IMR-90 (cell line): ENCODE results near the gene DBI. TPM values are rescaled to one million over a fixed set of nuclear protein-coding genes. Genes with fewer than 3 reads are reported as not detected.
"Not testable (repeated sequence)": the region's sequence is repeated elsewhere in the genome, so short reads cannot be mapped to it uniquely, and the experiment has no call there.

Experiments used
- ATAC-seq: fragments of 200-7000 bp; cut with Tn5 transposase; 2 replicates; pipeline ENCODE4 v1.9.1; 2020; ENCODE audit warnings: low read depth, mild to moderate bottlenecking, moderate library complexity
- BruUV-seq: library from RNA; stranded (reverse); fragments of 400-500 nt; replicated peaks from 2 replicates; lab custom pipeline; 2021; lab: Mats Ljungman, UMichigan
- CTCF ChIA-PET: fragments of 300-600 bp; formaldehyde crosslinking; extraction: SDS; loops from one replicate; lab custom pipeline; 2021; ENCODE audit warnings: antibody characterized with exemption; lab: Yijun Ruan, JAX
- POLR2A ChIA-PET: fragments of 300-600 bp; sonication (Branson Sonifier 250); formaldehyde crosslinking; loops from one replicate; lab custom pipeline; 2022; ENCODE audit warnings: antibody characterized with exemption; ENCODE audit not compliant: unreplicated experiment; lab: Charles Lee
- DNase-seq: peaks from one replicate; pipeline ENCODE4 v3.0.0; 2013
- H2AFZ ChIP-seq: replicated peaks from 2 replicates; pipeline ENCODE3; 2013; ENCODE audit warnings: low read length, mild to moderate bottlenecking; ENCODE audit not compliant: poor library complexity
- H2AK5ac ChIP-seq: 2 replicates; pipeline ENCODE4 v1.6.1; 2013; ENCODE audit warnings: low read depth, low read length, inconsistent platforms
- H2AK9ac ChIP-seq: replicated peaks from 2 replicates; pipeline ENCODE3; 2013; ENCODE audit warnings: mild to moderate bottlenecking, low read depth, low read length, moderate library complexity; ENCODE audit not compliant: poor library complexity
- H2BK120ac ChIP-seq: 2 replicates; pipeline ENCODE4 v1.6.1; 2013; ENCODE audit warnings: low read depth, low read length, inconsistent platforms
- H2BK15ac ChIP-seq: 3 replicates; pipeline ENCODE4 v1.6.1; 2013; ENCODE audit warnings: low read depth, low read length, inconsistent platforms
- H2BK20ac ChIP-seq: 2 replicates; pipeline ENCODE4 v1.6.1; 2013; ENCODE audit warnings: low read depth, mild to moderate bottlenecking, inconsistent platforms, low read length, moderate library complexity
- H2BK5ac ChIP-seq: 2 replicates; pipeline ENCODE4 v1.6.1; 2013; ENCODE audit warnings: mild to moderate bottlenecking, low read depth, low read length, inconsistent platforms; ENCODE audit not compliant: poor library complexity, severe bottlenecking
- H3K14ac ChIP-seq: replicated peaks from 2 replicates; pipeline ENCODE4 v1.6.1; 2013; ENCODE audit warnings: low read depth, low read length, inconsistent platforms
- H3K18ac ChIP-seq: 2 replicates; pipeline ENCODE4 v1.6.1; 2013; ENCODE audit warnings: low read depth, low read length, control low read depth
- H3K23ac ChIP-seq: 2 replicates; pipeline ENCODE4 v1.6.1; 2013; ENCODE audit warnings: low read depth, low read length, inconsistent platforms
- H3K27ac ChIP-seq: 2 replicates; pipeline ENCODE4 v1.5.1; 2013; ENCODE audit warnings: mild to moderate bottlenecking, control low read depth, low read length; ENCODE audit not compliant: insufficient read depth
- H3K27me3 ChIP-seq: 2 replicates; pipeline ENCODE4 v1.6.1; 2013; ENCODE audit warnings: low read length; ENCODE audit not compliant: control insufficient read depth, insufficient read depth
- H3K36me3 ChIP-seq: 2 replicates; pipeline ENCODE4 v1.6.1; 2013; ENCODE audit warnings: low read length, mixed read lengths; ENCODE audit not compliant: control insufficient read depth, insufficient read depth
- H3K4ac ChIP-seq: 2 replicates; pipeline ENCODE4 v1.6.1; 2013; ENCODE audit warnings: low read depth, low read length, inconsistent platforms
- H3K4me1 ChIP-seq: 2 replicates; pipeline ENCODE4 v1.6.1; 2013; ENCODE audit warnings: low read length, mixed read lengths; ENCODE audit not compliant: control insufficient read depth, insufficient read depth
- H3K4me2 ChIP-seq: 2 replicates; pipeline ENCODE4 v1.6.1; 2013; ENCODE audit warnings: low read depth, mild to moderate bottlenecking, control low read depth, low read length, moderate library complexity
- H3K4me3 ChIP-seq: 2 replicates; pipeline ENCODE4 v1.5.1; 2013; ENCODE audit warnings: low read depth, mild to moderate bottlenecking, control low read depth, low read length, moderate library complexity; ENCODE audit not compliant: insufficient read depth
- H3K56ac ChIP-seq: 2 replicates; pipeline ENCODE4 v1.6.1; 2013; ENCODE audit warnings: low read length, inconsistent platforms; ENCODE audit not compliant: insufficient read depth; ENCODE audit errors: extremely low read depth
- H3K79me1 ChIP-seq, 2 experiments: 2 replicates each; pipeline ENCODE4 v1.6.1; 2013; ENCODE audit warnings: low read length in 2 of 2, inconsistent platforms in 1 of 2, low read depth in 1 of 2
- H3K9ac ChIP-seq: 2 replicates; pipeline ENCODE4 v1.6.1; 2013; ENCODE audit warnings: low read depth, low read length, control low read depth
- H3K9me1 ChIP-seq: 2 replicates; pipeline ENCODE4 v1.6.1; 2013; ENCODE audit warnings: low read length, inconsistent platforms; ENCODE audit not compliant: insufficient read depth
- H3K9me3 ChIP-seq: 2 replicates; pipeline ENCODE4 v1.6.1; 2013; ENCODE audit warnings: low read length; ENCODE audit not compliant: control insufficient read depth, insufficient read depth
- H4K20me1 ChIP-seq: 2 replicates; pipeline ENCODE4 v1.6.1; 2013; ENCODE audit warnings: low read length, inconsistent platforms; ENCODE audit not compliant: insufficient read depth
- H4K5ac ChIP-seq: 2 replicates; pipeline ENCODE4 v1.6.1; 2013; ENCODE audit warnings: mild to moderate bottlenecking, low read depth, low read length, control low read depth
- H4K8ac ChIP-seq, 2 experiments: 2 replicates each; pipeline ENCODE4 v1.6.1; 2013; ENCODE audit warnings: low read depth in 2 of 2, low read length in 2 of 2, control low read depth in 1 of 2, inconsistent platforms in 1 of 2
- H4K91ac ChIP-seq: 2 replicates; pipeline ENCODE4 v1.6.1; 2013; ENCODE audit warnings: low read depth, low read length, inconsistent platforms; ENCODE audit not compliant: insufficient read depth
- MAFK ChIP-seq: IDR thresholded peaks from 2 replicates; pipeline ENCODE4 v1.6.1; 2012; ENCODE audit warnings: low read depth, low read length, improper control_type of control experiment
- WGBS, 2 experiments: methylation state at CpG; one replicate each; pipeline versions ENCODE4 v1.1.5 to v1.1.7; 2013; ENCODE audit warnings: missing lambda C conversion rate in 2 of 2; ENCODE audit not compliant: insufficient read length in 1 of 2; ENCODE audit errors: extremely low coverage in 2 of 2; 5-methylcytosine and 5-hydroxymethylcytosine counted together
- dilution Hi-C: fragments of 300-500 bp; cut with HindIII; formaldehyde crosslinking; loops from one replicate; pipeline ENCODE4 v1.14.3; 2018; ENCODE audit warnings: low sequenced_read_pairs; ENCODE audit not compliant: unreplicated experiment
- in situ Hi-C: fragments of 300-500 bp; cut with MboI; formaldehyde crosslinking; loops from 3 replicates; pipeline ENCODE4 v1.14.3; 2019; ENCODE audit warnings: low sequenced_read_pairs, inconsistent platforms, mixed read lengths
- intact Hi-C: fragments of 100-400 bp; cut with micrococcal nuclease; formaldehyde crosslinking; loops from 2 replicates; pipeline ENCODE4 v1.10.0; 2022
- polyA plus RNA-seq, 3 experiments: library from polyadenylated mRNA; depleted of rRNA; stranded (reverse); fragments of >200 nt; gene quantifications; 2 replicates each; pipeline ENCODE4 v1.2.3, GENCODE V29; 2012; ENCODE audit warnings: low replicate concordance in 1 of 3
- total RNA-seq: library from RNA; depleted of rRNA; stranded (reverse); fragments of >200 nt; gene quantifications from 2 replicates; pipeline ENCODE4 v1.2.3, GENCODE V29; 2012

Gene DBI
- total and polyA plus RNA-seq, 2 of the 4 experiments (the other 2 are of a cell fraction), result 42.5 to 278 TPM

- H3K27me3 ChIP-seq, H3K23ac ChIP-seq, dilution Hi-C loops, H3K4ac ChIP-seq, H3K18ac ChIP-seq, BruUV-seq, H3K9me3 ChIP-seq, H3K4me3 ChIP-seq, DNase-seq, H2AK5ac ChIP-seq, H2AFZ ChIP-seq, H3K9ac ChIP-seq, H3K14ac ChIP-seq, H4K8ac ChIP-seq, H2AK9ac ChIP-seq, ATAC-seq, H2BK20ac ChIP-seq, H3K56ac ChIP-seq, H2BK5ac ChIP-seq, intact Hi-C loops, H4K5ac ChIP-seq, H3K9me1 ChIP-seq, H2BK120ac ChIP-seq, H2BK15ac ChIP-seq, POLR2A ChIA-PET, H4K20me1 ChIP-seq, H4K91ac ChIP-seq, H3K79me1 ChIP-seq, H3K4me1 ChIP-seq, H3K27ac ChIP-seq, CTCF ChIA-PET, H3K36me3 ChIP-seq, in situ Hi-C loops, H3K4me2 ChIP-seq: not testable (repeated sequence)
- 80% methylated on average over 2 of the region's 12 CpGs; no CpG with 5 or more reads in 1 of the 2 experiments for WGBS, 2 experiments
- TF ChIP-seq MAFK, result peak; percentile 44
These were observed 36.8 kb downstream of the DBI start for GRCh38 chr2:119403618-119404017.
